ENCODE measurements around the gene NOL7. TPM values are rescaled to one million over a fixed set of nuclear protein-coding genes. Genes with fewer than 3 reads are reported as not detected.

NOL7 gene
- total and polyA plus RNA-seq, 2 of the 13 experiments (the other 11 are each of a cell fraction or from before 2014, with no cell fraction given): 37.8 to 186 TPM

DNA sequence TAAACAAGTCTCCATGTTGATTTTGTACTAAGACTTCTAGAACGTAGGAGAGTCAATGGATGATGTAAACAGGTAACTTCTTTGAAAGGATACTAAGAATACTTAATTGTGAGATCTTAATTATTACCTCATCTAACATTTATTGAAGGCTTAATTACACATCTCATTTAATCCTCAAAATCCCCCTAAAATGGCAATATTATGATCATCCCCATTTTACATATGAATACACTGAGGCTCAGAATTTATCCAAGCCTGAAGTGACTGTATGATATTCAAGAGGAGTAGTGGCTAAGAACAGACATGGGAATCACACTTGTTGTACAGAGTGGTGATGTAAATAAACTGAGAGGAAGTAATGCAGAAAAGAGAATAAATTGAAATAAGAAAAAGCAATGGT lies 22.9 kb downstream of the NOL7 start:
- no peaks in the 10 kb centered on the region for H3K9me3 ChIP-seq (ENCODE audit: low read length)
- no peaks in the 10 kb centered on the region for H4K20me1 ChIP-seq (ENCODE audit: insufficient read depth, low read length)
- H3K4me2 ChIP-seq (ENCODE audit: low read depth, low read length): no peak overlapping the region
- no peak overlapping the region for H3K27ac ChIP-seq (ENCODE audit: extremely low read length, insufficient read depth, low read length)
- ChIA-PET POLR2A (interaction anchor here (0.7 to 1.9 kb wide), 3 partner anchors 22 to 60 kb away, joined by 3 to 6 read pairs (median 3); partner anchors contain the start of gene NOL7), CTCF (ENCODE audit: low intra/inter-chr PET ratio, low total read pairs) (no interaction called here)
- H3K4me1 ChIP-seq (ENCODE audit: insufficient read depth, low read length): peaks cover 27% of the 10 kb centered on the region
- in situ Hi-C loops (cut with HindIII; ENCODE audit: extremely low pct_ligation_motif_present, low pct_unique_long_range_greater_than_20kb): no loop called here
- intact Hi-C loops (cut with micrococcal nuclease; ENCODE audit: unreplicated experiment): no loop called here
- no peaks in the 10 kb centered on the region for H3K79me2 ChIP-seq (ENCODE audit: insufficient read depth, low read length)
- H3K36me3 ChIP-seq (replicated peaks in 1 of 2; ENCODE audit: control insufficient read depth in 1 of 2, insufficient read depth in 2 of 2, low read length in 2 of 2): peaks cover 11 to 41% of the 10 kb centered on the region in 2 experiments
- DNase-seq (ENCODE audit: low spot score): no peak
- no peaks in the 10 kb centered on the region for H3K27me3 ChIP-seq (ENCODE audit: control insufficient read depth in 1 of 2, insufficient read depth in 2 of 2, low read length in 2 of 2)
- 92% methylated on average over 1 of the region's 1 CpG for WGBS (ENCODE audit: low lambda C conversion rate)
- no peak overlapping the region for H3K4me3 ChIP-seq (replicated peaks in 1 of 3; ENCODE audit: insufficient read depth in 1 of 3, low read depth in 2 of 3, low read length in 3 of 3)
- no peak for TF ChIP-seq CEBPB (IDR thresholded peaks at IDR 0.05; ENCODE audit: borderline replicate concordance, low read depth, low read length)
- peak; percentile 77 for TF ChIP-seq ZNF629 (CRISPR knock-in tag; conservative IDR thresholded peaks at IDR 0.05)
- H2AFZ ChIP-seq (ENCODE audit: low read length): no peak overlapping the region
- BruUV-seq (replicated peaks): no TSS peak
- H3K9ac ChIP-seq (ENCODE audit: insufficient read depth, low read depth, low read length): no peak overlapping the region
- ATAC-seq: no peak
- FAIRE-seq: no peak

GRCh38 chr6:13638626-13639025 lies 23.5 kb downstream of the NOL7 start:
- over 99% methylated on average over 4 of the region's 4 CpGs for WGBS (ENCODE audit: low lambda C conversion rate)
- ChIA-PET POLR2A (interaction anchor here (0.7 to 1.9 kb wide), 2 partner anchors 23 to 60 kb away, joined by 3 to 6 read pairs; partner anchors contain the start of gene NOL7), CTCF (ENCODE audit: low intra/inter-chr PET ratio, low total read pairs) (no interaction called here)
- no peaks in the 10 kb centered on the region for H3K9me3 ChIP-seq (ENCODE audit: low read length)
- in situ Hi-C loops (cut with HindIII; ENCODE audit: extremely low pct_ligation_motif_present, low pct_unique_long_range_greater_than_20kb): no loop called here
- TF ChIP-seq ATF7-NPFF (CRISPR knock-in tag; IDR thresholded peaks at IDR 0.05; ENCODE audit: low read depth) (no peak), SIN3A (IDR thresholded peaks at IDR 0.05; ENCODE audit: borderline replicate concordance, low read depth, low read length) (no peak), ZNF33B (CRISPR knock-in tag; IDR thresholded peaks at IDR 0.05) (no peak), ZSCAN30 (CRISPR knock-in tag; IDR thresholded peaks at IDR 0.05) (no peak), ZZZ3 (CRISPR knock-in tag; IDR thresholded peaks at IDR 0.05; ENCODE audit: borderline replicate concordance) (no peak), CREM (IDR thresholded peaks at IDR 0.05) (no peak), CREM (CRISPR knock-in tag; IDR thresholded peaks at IDR 0.05) (no peak), DZIP1 (CRISPR knock-in tag; IDR thresholded peaks at IDR 0.05) (no peak)
- TF ChIP-seq, protein P1, sequence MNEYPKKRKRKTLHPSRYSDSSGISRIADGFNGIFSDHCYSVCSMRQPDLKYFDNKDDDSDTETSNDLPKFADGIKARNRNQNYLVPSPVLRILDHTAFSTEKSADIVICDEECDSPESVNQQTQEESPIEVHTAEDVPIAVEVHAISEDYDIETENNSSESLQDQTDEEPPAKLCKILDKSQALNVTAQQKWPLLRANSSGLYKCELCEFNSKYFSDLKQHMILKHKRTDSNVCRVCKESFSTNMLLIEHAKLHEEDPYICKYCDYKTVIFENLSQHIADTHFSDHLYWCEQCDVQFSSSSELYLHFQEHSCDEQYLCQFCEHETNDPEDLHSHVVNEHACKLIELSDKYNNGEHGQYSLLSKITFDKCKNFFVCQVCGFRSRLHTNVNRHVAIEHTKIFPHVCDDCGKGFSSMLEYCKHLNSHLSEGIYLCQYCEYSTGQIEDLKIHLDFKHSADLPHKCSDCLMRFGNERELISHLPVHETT (CRISPR knock-in tag; conservative IDR thresholded peaks at IDR 0.05): no peak
- H3K4me2 ChIP-seq (ENCODE audit: low read depth, low read length): no peak overlapping the region
- FAIRE-seq: no peak
- H3K36me3 ChIP-seq (replicated peaks in 1 of 2; ENCODE audit: control insufficient read depth in 1 of 2, insufficient read depth in 2 of 2, low read length in 2 of 2): peaks cover 11 to 46% of the 10 kb centered on the region in 2 experiments
- no peaks in the 10 kb centered on the region for H3K27me3 ChIP-seq (ENCODE audit: control insufficient read depth in 1 of 2, insufficient read depth in 2 of 2, low read length in 2 of 2)
- no peak for ATAC-seq
- peaks cover 27% of the 10 kb centered on the region for H3K4me1 ChIP-seq (ENCODE audit: insufficient read depth, low read length)
- H2AFZ ChIP-seq (ENCODE audit: low read length): no peak overlapping the region
- DNase-seq (ENCODE audit: low spot score): no peak
- no peaks in the 10 kb centered on the region for H3K79me2 ChIP-seq (ENCODE audit: insufficient read depth, low read length)
- no TSS peak for BruUV-seq (replicated peaks)
- no peak overlapping the region for H3K27ac ChIP-seq (ENCODE audit: extremely low read length, insufficient read depth, low read length)
- no peaks in the 10 kb centered on the region for H4K20me1 ChIP-seq (ENCODE audit: insufficient read depth, low read length)
- intact Hi-C loops (cut with micrococcal nuclease; ENCODE audit: unreplicated experiment): no loop called here
- no peak overlapping the region for H3K9ac ChIP-seq (ENCODE audit: insufficient read depth, low read depth, low read length)
- H3K4me3 ChIP-seq (replicated peaks in 1 of 3; ENCODE audit: insufficient read depth in 1 of 3, low read depth in 2 of 3, low read length in 3 of 3): no peak overlapping the region
